Measurements from ENCODE around the gene G3BP1.
"Not testable (repeated sequence)": the region's sequence is repeated elsewhere in the genome, so short reads cannot be mapped to it uniquely, and the experiment has no call there.

The G3BP1 gene

GRCh38 chr5:151829370-151829769 is 57.6 kb downstream of the G3BP1 start:
- H3K4me1 ChIP-seq (ENCODE audit: control insufficient read depth in 1 of 2, insufficient read depth in 2 of 2, low read length in 2 of 2) = no peaks in the 10 kb centered on the region
- no CpG with 5 or more reads among the region's 1 CpG for WGBS (ENCODE audit: extremely low coverage, insufficient coverage, insufficient read length)
- no peak overlapping the region for H3K4me3 ChIP-seq (ENCODE audit: low read depth, low read length)

DNA sequence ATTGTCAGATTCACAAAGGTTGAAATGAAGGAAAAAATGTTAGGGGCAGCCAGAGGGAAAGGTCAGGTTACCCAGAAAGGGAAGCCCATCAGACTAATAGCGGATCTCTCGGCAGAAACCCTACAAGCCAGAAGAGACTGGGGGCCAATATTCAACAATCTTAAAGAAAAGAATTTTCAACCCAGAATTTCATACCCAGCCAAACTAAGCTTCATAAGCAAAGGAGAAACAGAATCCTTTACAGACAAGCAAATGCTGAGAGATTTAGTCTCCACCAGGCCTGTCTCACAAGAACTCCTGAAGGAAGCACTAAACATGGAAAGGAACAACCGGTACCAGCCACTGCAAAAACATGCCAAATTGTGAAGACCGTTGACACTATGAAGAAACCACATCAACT is 61.1 kb downstream of the G3BP1 start:
- WGBS (ENCODE audit: extremely low coverage, insufficient coverage, insufficient read length) = no CpG with 5 or more reads among the region's 4 CpGs
- H3K4me3 ChIP-seq (ENCODE audit: low read depth, low read length); H3K23ac ChIP-seq (ENCODE audit: low read length); H2BK120ac ChIP-seq (ENCODE audit: insufficient read depth, low read length, poor library complexity); H4K8ac ChIP-seq (ENCODE audit: low read depth, low read length); H3K18ac ChIP-seq (ENCODE audit: low read length); H4K12ac ChIP-seq (ENCODE audit: low read depth, low read length); DNase-seq; H3K36me3 ChIP-seq (ENCODE audit: control insufficient read depth in 1 of 2, insufficient read depth in 2 of 2, low read length in 2 of 2); H3K4me1 ChIP-seq (ENCODE audit: control insufficient read depth in 1 of 2, insufficient read depth in 2 of 2, low read length in 2 of 2); H3K14ac ChIP-seq (ENCODE audit: low read length); H3K4me2 ChIP-seq (ENCODE audit: low read length); H3K27me3 ChIP-seq (ENCODE audit: insufficient read depth, low read length); H3K79me2 ChIP-seq (ENCODE audit: control insufficient read depth, insufficient read depth, low read length, poor library complexity); H2AK5ac ChIP-seq (ENCODE audit: low read length); H4K91ac ChIP-seq (ENCODE audit: low read depth, low read length); H2BK12ac ChIP-seq (ENCODE audit: low read length); H3K4ac ChIP-seq (ENCODE audit: low read depth, low read length); H3K9ac ChIP-seq (ENCODE audit: low read length); H2BK5ac ChIP-seq (ENCODE audit: low read depth, low read length, poor library complexity); H2AFZ ChIP-seq (ENCODE audit: insufficient read depth, low read length, poor library complexity); H3K79me1 ChIP-seq (ENCODE audit: low read length); H3K9me3 ChIP-seq (ENCODE audit: insufficient read depth, low read depth, low read length); H3K27ac ChIP-seq (ENCODE audit: low read depth, low read length): not testable (repeated sequence)

More at GRCh38 chr5:151829370-151829769, 57.6 kb downstream of the G3BP1 start:
- no peak overlapping the region for H2BK5ac ChIP-seq (ENCODE audit: low read depth, low read length, poor library complexity)
- H3K9ac ChIP-seq (ENCODE audit: low read length) = no peak overlapping the region
- H3K4ac ChIP-seq (ENCODE audit: low read depth, low read length) = no peak overlapping the region
- no peaks in the 10 kb centered on the region for H3K79me2 ChIP-seq (ENCODE audit: control insufficient read depth, insufficient read depth, low read length, poor library complexity)
- no peak overlapping the region for H4K91ac ChIP-seq (ENCODE audit: low read depth, low read length)
- no peak overlapping the region for H3K27ac ChIP-seq (ENCODE audit: low read depth, low read length)
- H3K23ac ChIP-seq (ENCODE audit: low read length) = no peak overlapping the region
- H2AK5ac ChIP-seq (ENCODE audit: low read length) = no peak overlapping the region
- no peak overlapping the region for H2AFZ ChIP-seq (ENCODE audit: insufficient read depth, low read length, poor library complexity)
- peaks cover 0 to 2% of the 10 kb centered on the region in 2 experiments for H3K36me3 ChIP-seq (ENCODE audit: control insufficient read depth in 1 of 2, insufficient read depth in 2 of 2, low read length in 2 of 2)
- no peak overlapping the region for H4K12ac ChIP-seq (ENCODE audit: low read depth, low read length)
- no peaks in the 10 kb centered on the region for H3K27me3 ChIP-seq (ENCODE audit: insufficient read depth, low read length)
- no peak overlapping the region for H2BK120ac ChIP-seq (ENCODE audit: insufficient read depth, low read length, poor library complexity)
- no peak overlapping the region for H2BK12ac ChIP-seq (ENCODE audit: low read length)
- H4K8ac ChIP-seq (ENCODE audit: low read depth, low read length) = no peak overlapping the region
- no peaks in the 10 kb centered on the region for H3K79me1 ChIP-seq (ENCODE audit: low read length)
- H3K9me3 ChIP-seq (ENCODE audit: insufficient read depth, low read depth, low read length) = peaks cover 7% of the 10 kb centered on the region
- DNase-seq = no peak
- no peak overlapping the region for H3K4me2 ChIP-seq (ENCODE audit: low read length)
- H3K18ac ChIP-seq (ENCODE audit: low read length) = no peak overlapping the region
- no peak overlapping the region for H3K14ac ChIP-seq (ENCODE audit: low read length)

- no peaks in the 10 kb centered on the region for H3K4me1 ChIP-seq (ENCODE audit: control insufficient read depth in 1 of 2, insufficient read depth in 2 of 2, low read length in 2 of 2)
- no peak for DNase-seq
- H3K9me3 ChIP-seq (ENCODE audit: insufficient read depth, low read depth, low read length) = no peaks in the 10 kb centered on the region
- no peak overlapping the region for H2BK120ac ChIP-seq (ENCODE audit: insufficient read depth, low read length, poor library complexity)
- no peak overlapping the region for H3K4ac ChIP-seq (ENCODE audit: low read depth, low read length)
- no peaks in the 10 kb centered on the region for H3K27me3 ChIP-seq (ENCODE audit: insufficient read depth, low read length)
- no peaks in the 10 kb centered on the region for H3K79me1 ChIP-seq (ENCODE audit: low read length)
- H2AK5ac ChIP-seq (ENCODE audit: low read length) = no peak overlapping the region
- no peaks in the 10 kb centered on the region for H3K36me3 ChIP-seq (ENCODE audit: control insufficient read depth in 1 of 2, insufficient read depth in 2 of 2, low read length in 2 of 2)
- H4K8ac ChIP-seq (ENCODE audit: low read depth, low read length) = no peak overlapping the region
- no peak overlapping the region for H3K4me3 ChIP-seq (ENCODE audit: low read depth, low read length)
- H3K79me2 ChIP-seq (ENCODE audit: control insufficient read depth, insufficient read depth, low read length, poor library complexity) = no peaks in the 10 kb centered on the region
- H4K91ac ChIP-seq (ENCODE audit: low read depth, low read length) = no peak overlapping the region
- no peak overlapping the region for H2BK12ac ChIP-seq (ENCODE audit: low read length)
- no peak overlapping the region for H3K23ac ChIP-seq (ENCODE audit: low read length)
- H3K9ac ChIP-seq (ENCODE audit: low read length) = no peak overlapping the region
- no peak overlapping the region for H3K18ac ChIP-seq (ENCODE audit: low read length)
- H4K12ac ChIP-seq (ENCODE audit: low read depth, low read length) = no peak overlapping the region
- no peak overlapping the region for H3K27ac ChIP-seq (ENCODE audit: low read depth, low read length)
- no peak overlapping the region for H2AFZ ChIP-seq (ENCODE audit: insufficient read depth, low read length, poor library complexity)
- no peak overlapping the region for H2BK5ac ChIP-seq (ENCODE audit: low read depth, low read length, poor library complexity)
- H3K14ac ChIP-seq (ENCODE audit: low read length) = no peak overlapping the region
- H3K4me2 ChIP-seq (ENCODE audit: low read length) = no peak overlapping the region
Observed at GRCh38 chr5:151846765-151847164, 75.0 kb downstream of the G3BP1 start.

DNA sequence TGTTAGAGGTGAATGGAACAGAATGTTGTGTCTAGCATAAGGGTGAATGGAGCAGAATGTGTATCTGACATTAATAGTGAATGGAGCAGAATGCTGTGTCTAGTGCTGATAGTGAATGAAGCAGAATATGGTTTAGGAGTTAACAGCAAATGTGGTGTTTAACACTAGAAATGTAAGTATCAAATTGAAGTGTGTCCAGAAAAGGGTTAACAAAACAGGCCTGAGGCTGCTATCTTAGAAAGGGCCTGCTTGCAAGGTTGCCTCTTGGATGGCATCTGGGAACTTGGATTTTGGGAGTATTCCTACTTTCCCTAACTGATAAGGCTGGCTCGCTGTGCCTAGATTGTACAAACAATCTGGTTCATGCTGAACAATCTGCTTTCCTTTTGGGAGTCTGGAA is 76.1 kb downstream of the G3BP1 start:
- Histone ChIP-seq H3K4me1 (ENCODE audit: control insufficient read depth in 1 of 2, insufficient read depth in 2 of 2, low read length in 2 of 2) (no peaks in the 10 kb centered on the region), H3K36me3 (ENCODE audit: control insufficient read depth in 1 of 2, insufficient read depth in 2 of 2, low read length in 2 of 2) (no peaks in the 10 kb centered on the region), H3K4me3 (ENCODE audit: low read depth, low read length) (no peak overlapping the region), H4K91ac (ENCODE audit: low read depth, low read length) (no peak overlapping the region), H3K79me1 (ENCODE audit: low read length) (no peaks in the 10 kb centered on the region), H2AK5ac (ENCODE audit: low read length) (no peak overlapping the region), H3K27ac (ENCODE audit: low read depth, low read length) (no peak overlapping the region), H2BK12ac (ENCODE audit: low read length) (no peak overlapping the region), H3K9ac (ENCODE audit: low read length) (no peak overlapping the region), H4K8ac (ENCODE audit: low read depth, low read length) (no peak overlapping the region), H3K18ac (ENCODE audit: low read length) (no peak overlapping the region), H3K27me3 (ENCODE audit: insufficient read depth, low read length) (no peaks in the 10 kb centered on the region), H3K9me3 (ENCODE audit: insufficient read depth, low read depth, low read length) (no peaks in the 10 kb centered on the region), H3K4me2 (ENCODE audit: low read length) (no peak overlapping the region), H3K23ac (ENCODE audit: low read length) (no peak overlapping the region), H2BK5ac (ENCODE audit: low read depth, low read length, poor library complexity) (no peak overlapping the region), H4K12ac (ENCODE audit: low read depth, low read length) (no peak overlapping the region), H2BK120ac (ENCODE audit: insufficient read depth, low read length, poor library complexity) (no peak overlapping the region), H2AFZ (ENCODE audit: insufficient read depth, low read length, poor library complexity) (no peak overlapping the region), H3K4ac (ENCODE audit: low read depth, low read length) (no peak overlapping the region), H3K79me2 (ENCODE audit: control insufficient read depth, insufficient read depth, low read length, poor library complexity) (no peaks in the 10 kb centered on the region), H3K14ac (ENCODE audit: low read length) (no peak overlapping the region)
- no peak for DNase-seq
- WGBS (ENCODE audit: extremely low coverage, insufficient coverage, insufficient read length) = no CpG with 5 or more reads among the region's 1 CpG

Measured in trophoblast cell (in vitro differentiated cells and primary cell).